Pons (tissue), 1 donor: ENCODE measurements around the gene TRIM62.

ENCODE experiments used
- DNase-seq: peaks from one replicate; pipeline ENCODE4 v3.0.0-alpha.2; 2016; ENCODE audit warnings: low spot score

TRIM62 gene

DNA sequence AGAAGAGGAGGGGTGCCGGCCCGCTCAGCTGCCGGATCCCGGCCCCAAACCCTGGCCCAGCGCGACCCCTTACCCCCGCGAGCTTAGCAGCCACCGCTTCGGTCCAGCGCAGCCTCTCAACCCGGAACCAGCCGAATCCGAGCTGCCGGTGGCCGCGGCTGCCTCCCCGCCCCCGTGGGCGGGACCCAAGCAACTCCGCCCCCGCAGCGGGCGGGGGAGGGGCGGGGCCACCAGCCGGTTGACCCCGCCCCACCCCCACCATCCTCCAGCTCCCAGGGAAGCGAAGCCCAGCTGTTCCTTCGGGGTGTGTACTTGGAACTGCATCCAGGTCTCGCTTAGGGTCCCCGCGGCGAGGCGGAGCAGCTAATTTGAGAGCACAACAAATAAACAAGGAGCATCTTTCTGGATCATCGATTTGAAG is at the start of gene TRIM62:
Gene TRIM62, minus strand, starts transcription at position 123 of the 421 bp plus-strand sequence. CDS start 611 bp downstream, outside the sequence.
- peak; percentile 92 for DNase-seq

DNA sequence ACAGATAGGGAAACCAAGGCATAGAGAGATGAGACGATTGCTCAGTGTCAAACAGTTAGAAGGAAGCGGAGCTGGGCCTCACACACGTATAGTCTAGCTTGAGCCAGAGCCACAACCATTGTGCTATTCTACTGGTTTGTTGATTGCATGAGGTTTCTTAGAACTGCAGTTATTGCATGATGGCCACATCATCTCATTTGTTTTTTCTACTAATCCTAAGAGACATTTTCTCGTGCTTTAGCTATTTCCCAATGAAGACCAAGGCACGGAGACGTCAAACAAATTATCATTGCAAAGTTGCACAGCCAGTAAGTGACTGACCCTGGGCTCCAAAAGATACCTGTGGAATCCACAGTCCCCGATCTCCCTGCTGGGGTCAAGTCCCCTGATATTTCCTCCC is 49.3 kb upstream of the TRIM62 start:
- no peak for DNase-seq

DNA sequence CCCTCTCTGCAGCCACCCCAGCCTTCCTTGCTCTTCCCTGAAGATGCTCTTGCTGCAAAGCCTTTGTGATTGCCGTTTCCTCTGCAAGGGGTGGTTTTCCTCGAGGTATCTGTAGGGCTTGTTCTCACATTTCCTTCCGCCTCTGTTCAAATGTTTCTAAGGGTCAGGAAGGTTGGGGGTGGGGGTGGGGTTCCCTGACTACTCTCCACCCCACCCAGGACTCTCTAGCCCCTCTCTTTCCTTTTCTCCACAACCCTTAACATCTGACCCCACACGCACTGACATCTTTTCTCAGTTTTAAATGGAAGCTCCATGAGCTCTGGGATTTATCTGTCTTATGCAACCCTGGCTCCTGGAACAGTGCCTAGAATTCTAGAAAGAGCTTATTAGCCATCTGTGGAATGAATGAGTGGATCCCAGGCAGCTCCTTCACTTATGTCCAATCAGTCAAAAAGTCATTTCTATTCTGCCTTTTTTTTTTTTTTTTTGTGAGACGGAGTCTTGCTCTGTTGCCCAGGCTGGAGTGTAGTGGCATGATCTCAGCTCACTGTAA is 47.2 kb upstream of the TRIM62 start:
- DNase-seq, result peak; percentile 31

DNA sequence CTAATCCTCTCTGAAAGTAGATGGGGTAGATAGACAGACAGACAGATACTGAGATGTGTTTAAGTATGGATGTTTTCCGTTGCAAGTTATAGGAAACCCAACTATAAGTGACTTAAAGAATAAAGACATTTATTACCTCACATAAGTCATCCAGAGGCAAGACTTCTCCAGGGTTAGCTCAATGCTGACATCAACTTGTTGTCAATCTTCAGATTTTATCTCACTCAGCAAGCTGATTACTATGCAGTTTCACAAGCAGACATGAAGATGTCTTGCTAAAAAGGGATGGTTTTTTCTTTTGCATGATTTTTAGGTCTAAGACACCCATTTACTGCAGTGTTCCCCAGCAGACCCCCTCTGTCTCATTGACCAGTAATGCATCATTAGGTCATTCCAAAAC is 43.7 kb upstream of the TRIM62 start:
- DNase-seq, result no peak

DNA sequence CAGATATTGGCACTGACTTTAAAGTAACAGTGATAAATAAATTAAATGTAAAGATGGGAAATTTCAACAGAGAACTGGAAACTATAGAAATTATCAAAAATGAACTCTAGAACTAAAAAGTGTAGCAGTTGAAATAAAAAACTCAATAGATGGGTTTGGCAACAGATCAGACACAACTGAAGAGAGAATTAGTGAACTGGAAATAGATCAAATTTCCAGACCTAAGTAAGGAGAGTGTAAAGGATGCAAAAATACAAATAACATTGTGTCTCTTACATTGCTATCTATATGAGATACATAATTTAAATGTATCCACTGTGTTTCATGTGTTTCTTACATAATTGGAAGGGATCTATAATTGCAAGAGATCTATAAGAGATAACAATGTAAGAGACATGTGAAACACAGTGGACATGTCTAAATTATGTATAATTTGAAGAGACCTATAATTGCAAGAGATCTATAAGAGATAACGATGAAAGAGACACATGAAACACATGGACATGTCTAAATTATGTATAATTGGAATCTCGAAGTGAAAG is 42.4 kb upstream of the TRIM62 start:
- DNase-seq, result no peak

DNA sequence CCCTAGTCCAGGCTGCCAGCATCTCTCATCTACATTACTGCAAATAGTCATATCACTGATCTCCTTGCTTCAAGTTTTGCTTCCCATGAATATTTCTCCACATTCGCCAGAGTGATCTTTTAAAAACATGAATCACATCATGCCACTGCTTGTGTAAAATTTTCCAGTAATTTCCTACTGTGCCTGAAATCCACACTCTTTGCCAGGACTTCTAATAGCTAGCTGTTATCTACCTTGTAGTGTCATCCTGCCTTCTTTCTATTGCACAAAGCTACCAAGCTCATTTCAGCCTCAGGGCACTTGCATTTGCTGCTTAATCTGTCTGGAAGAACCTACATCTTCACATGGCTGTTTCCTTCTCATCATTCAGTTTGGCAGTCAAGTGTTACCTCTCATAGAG is 40.5 kb upstream of the TRIM62 start:
- DNase-seq, result no peak

DNA sequence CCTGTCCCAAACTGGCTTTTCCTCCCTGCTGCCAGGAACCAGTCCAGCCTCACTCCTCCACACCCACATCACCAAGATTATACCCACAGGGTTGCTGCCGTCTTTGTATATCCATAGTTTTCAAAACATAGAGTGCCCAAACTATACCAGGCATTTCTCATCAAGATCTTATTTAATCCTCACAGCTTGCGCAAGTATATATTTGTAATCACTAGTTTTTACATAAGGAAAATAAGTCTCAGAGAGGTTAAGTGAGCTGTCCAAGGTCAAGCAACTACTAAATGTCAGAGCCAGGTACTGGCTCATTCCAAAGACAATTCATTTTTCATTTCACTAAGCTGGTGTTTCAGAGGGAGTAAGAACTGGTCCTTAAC is 39.5 kb upstream of the TRIM62 start:
- no peak for DNase-seq

DNA sequence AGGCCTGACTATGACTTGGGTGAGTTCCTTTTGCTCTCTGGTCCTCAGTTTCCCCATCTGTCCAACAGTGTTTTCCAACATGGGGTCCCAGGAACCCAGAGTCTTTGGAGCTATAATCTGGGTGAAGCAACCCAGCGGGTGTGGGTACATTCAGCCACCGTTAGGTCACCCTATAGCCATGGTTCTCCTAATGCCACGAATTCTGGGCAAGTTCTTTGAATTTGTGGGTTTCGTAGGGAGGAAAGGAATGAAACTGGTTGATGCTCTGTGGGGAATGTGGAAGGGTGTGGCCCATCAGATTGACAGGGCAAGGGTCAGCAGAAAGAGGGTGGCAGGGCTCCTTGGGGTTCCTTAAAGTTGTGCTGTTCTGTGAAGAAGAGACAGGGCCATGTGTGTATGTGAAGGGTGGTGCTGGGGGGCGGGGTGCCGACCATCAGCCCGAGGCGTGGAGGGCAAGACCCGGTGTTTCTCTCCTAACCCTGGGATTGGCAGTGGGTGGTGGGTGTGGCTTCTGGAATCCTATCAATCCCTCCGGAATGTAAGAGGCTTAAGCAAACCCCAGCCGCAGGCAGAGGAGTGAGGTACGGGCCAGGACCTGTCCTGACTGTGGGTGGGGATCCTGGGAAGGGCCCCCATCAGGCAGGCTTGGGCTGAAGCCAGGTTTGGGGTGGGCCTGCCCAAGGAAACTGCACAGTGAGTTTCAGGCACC is 39.0 kb upstream of the TRIM62 start:
- no peak for DNase-seq

DNA sequence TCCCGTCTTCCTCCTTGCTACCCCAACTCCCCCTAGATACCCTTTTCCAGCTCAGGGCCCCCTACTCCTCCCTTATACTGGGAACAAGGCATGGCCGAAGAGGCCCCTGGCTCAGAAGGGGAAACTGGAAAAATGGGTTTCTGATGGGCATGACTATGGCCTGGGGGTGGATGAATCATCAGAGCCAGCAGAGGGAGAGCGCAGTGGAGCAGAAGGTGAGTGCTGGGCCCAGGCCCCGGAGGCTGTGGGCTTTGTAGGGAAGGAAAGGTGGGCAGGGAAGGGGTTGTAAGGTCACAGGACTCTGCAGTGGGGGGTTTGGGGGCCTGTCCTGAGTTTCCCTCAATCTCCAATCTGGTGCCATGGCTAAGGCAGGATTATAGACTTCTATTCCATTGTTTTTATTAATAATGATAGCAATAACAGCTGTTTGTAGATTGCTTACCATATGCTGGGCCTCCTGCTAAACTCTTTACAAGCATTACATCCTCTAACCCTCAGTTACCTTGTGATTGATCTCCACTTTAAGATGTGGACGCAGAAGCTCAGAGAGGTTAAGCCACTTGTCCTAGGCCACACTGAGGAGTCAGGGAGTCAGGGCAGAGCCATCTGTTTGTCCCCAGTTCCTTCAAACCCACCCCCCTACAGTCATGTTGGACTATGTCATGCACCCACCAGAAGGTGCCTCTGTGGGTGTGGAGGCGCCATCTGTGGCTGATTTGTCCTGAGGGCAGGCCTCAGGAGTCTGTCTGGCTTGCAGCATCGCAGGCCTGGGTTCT is 38.2 kb upstream of the TRIM62 start:
- DNase-seq, result no peak

DNA sequence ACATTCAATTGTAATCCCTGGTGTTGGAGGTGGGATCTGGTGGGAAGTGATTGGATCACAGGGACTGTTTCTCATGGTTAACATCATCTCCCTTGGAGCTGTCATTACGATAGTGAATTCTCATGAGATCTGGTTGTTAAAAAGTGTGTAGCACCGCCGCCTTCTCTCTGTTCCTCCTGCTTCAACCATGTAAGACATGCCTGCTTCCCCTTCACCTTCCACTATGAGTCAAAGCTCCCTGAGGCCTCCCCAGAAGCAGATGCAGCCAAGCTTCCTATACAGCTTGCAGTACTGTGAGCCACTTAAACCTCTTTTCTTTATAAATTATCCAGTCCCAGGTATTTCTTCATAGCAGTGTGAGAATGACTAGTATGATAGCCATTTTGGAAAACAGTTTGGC is 30.1 kb upstream of the TRIM62 start:
- no peak for DNase-seq

DNA sequence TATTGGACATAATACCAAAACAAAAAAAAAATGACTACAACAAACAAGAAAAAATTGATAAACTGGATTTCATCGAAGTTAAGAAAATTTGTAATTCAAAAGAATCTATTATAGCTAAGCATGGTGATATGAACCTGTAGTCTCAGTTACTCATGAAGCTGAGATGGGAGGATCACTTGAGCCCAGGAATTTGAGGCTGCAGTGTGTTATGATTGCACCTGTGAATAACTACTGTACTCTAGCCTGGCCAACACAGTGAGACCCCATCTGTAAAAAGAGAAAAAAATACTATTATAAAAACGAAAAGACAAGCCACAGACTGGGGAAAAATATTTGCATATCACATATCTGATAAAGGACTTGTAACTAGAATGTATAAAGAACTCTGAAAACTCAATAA is 24.5 kb upstream of the TRIM62 start:
- DNase-seq, result no peak

DNA sequence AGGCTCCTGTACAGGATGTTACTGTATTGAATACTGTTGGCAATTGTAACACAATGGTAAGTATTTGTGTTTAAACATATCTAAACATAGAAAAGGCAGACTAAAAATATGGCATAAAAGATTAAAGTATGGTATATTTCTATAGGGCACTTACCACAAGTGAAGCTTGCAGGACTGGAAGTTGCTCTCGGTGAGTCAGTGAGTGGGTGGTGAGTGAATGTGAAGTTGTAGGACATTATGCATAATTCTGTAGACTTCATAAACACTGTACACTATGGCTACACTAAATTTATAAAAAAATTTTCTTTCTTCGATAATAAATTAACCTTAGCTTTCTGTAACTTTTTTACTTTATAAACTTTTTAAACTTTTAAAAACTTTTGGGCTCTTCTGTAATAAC is 13.7 kb upstream of the TRIM62 start:
- DNase-seq, result no peak

DNA sequence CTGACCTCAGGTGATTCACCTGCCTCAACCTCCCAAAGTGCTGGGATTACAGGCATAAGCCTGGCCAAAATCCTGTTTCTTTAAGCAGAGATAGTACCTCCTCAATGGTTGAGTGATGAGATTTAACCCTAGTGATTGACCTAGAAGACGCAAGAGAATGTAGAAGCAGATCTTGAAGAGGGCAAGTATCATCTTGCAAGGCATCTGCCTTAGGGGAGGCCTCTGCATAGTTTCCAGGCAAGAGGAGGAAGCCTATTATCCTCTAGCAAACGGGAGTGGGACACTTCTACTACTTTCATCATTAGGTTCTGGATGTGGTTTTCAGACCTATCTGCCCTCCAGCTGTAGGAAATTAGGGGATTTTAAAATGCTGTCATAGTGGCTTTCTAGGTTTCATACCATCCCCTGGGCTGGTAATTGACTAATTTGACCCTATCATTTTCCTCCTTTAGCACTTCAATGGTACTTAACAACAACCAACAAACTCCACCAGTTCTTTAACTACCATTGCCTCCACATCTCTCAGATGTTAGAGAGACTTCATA is 10.0 kb upstream of the TRIM62 start:
- no peak for DNase-seq

DNA sequence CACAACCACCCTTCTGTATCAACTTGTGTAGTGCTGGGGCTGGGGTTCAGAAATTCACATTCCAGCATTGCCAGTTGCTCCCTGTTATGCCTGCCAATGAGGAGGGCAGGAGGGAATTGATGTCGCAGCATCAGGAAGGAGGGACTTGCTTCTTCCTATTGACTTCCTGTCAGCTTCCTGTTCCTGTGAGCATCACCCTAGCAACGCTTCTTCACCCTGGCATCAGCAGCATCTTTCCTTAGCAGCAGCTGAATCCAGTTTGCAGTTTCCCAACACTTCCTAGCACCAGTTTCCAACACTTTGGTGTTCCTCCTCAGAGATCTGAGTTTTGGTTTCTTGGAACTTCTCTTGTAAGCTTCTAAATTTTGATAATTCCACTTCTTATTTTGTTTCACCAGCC is 8.9 kb upstream of the TRIM62 start:
- no peak for DNase-seq

DNA sequence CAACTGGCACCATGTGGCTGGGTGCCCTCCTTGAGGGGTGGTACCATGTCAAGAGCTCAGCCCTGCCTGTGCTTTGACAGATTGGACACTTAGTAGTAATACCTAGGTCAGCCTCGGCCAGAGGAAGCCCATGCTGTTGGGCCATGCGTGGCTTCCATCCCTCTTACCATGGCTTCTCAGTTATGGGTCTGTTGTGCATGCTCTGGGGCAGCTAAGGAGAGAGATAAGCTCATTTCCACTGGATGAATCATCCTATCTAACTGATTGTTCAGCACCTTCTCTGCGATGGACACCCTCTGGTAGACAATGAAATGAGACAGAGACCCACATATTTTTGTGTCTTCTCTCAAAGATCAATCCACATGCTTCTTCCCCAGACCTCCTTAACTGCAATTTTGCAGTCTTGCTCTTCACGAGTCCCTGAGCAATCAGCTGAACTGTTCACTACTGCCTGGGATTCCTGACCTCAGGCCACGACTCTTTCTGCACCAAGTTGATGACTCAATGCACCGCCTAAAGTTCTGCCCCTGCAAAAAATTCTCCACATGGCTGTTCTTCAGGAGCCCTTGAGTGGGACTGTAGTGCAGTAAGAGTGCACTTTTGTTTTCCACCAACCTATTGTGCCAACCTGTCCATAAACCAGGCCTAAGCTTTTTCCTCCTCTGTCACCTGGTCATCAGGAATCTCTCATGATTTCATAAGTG is 6.9 kb upstream of the TRIM62 start:
- no peak for DNase-seq

DNA sequence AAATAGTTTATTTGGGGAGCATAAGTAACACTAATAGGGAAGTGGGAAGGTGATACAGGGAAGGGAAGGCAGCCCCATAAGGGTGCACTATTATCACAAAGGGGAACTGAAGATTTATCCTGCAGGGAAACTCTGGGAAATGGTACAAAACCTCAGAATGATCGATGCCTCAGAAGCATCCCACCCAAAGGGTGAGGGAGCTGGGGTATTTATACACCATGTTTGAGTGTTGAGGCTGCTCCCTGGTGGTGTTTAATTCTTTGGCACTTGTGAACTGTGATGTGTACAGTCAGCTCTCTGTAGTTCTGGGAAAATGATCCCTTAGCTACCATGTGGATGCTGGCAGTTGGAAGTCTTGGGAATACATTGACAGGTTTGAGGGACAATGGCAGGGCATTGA is 5.1 kb upstream of the TRIM62 start:
- DNase-seq, result no peak

DNA sequence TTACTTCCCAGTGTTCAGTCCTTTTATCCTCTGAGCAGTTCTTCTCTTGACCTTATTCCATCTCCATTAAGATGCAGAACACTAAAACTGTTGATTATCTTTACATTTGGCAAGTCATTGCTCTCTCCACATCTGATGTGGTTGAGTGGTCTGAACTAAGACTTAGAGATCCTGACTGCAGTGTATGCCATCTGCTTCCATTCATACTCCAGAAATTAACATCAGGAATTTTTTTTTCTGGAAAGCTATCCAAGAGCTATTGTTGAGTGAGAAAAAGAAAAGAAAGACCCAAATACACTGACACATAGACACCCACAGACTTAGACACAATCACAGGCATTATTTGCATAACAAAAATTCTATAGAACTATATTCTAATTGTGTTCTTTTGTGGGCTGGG is 3.7 kb upstream of the TRIM62 start:
- peak; percentile 1 for DNase-seq

DNA sequence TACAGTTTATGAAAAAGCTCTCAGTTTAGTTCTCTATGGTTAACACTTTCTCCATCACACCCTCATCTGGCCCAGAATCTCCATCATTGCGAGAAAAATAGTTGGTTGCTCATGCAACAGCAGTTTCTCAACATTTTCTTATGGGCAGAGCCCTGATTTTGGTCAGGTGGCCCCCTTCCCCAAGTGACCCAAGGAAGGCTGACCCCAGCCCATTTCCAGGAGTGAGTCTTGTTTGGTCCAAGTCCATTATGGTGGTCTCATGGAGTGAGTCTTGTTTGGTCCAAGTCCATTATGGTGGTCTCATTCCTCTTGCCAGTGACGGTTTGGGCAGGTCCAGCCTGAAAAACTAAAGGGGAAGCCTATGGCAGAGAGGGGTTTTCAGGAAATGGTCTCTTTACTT is 1.5 kb upstream of the TRIM62 start:
- no peak for DNase-seq

DNA sequence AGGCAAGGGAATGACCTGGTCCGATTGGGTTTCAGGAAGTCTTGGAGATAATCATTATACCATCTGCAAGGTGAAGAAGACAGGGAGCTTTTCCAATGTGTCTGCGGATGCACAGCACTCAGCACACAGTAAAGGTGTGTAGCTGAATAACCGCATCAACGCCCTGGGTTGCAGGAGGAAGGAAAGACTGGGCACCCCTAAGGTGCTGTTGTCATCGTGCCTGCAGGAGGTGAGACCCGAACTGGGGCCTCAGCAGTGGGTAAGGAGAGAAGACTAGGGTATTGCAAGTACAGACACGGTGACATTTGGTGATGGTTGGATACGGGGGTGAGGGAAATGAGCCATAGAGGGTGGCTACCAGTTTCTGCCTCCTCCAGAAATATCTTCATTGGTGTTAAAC is 1.1 kb upstream of the TRIM62 start:
- no peak for DNase-seq

DNA sequence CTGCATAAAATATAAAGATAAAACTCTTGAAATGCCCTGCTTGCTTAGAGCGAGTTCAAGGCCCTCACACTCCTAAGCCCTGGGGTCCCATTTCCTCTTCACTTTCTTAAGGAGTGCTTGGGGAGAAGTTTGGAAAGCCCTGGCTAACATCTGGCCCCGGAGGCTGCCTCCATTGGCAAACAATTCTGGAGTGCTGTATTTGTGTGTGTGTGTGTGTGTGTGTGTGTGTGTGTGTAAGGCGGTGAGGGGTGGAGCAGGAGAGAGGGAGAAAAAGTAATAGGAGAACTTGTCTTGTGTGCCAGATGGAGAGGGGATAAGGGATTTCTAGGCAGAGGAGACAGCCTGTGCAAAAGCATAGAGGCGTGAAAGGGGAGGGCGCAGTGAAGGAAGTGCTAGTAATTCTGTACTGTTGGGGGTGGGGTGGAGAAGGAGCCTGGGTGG is 578 bp upstream of the TRIM62 start:
- DNase-seq, result no peak

DNA sequence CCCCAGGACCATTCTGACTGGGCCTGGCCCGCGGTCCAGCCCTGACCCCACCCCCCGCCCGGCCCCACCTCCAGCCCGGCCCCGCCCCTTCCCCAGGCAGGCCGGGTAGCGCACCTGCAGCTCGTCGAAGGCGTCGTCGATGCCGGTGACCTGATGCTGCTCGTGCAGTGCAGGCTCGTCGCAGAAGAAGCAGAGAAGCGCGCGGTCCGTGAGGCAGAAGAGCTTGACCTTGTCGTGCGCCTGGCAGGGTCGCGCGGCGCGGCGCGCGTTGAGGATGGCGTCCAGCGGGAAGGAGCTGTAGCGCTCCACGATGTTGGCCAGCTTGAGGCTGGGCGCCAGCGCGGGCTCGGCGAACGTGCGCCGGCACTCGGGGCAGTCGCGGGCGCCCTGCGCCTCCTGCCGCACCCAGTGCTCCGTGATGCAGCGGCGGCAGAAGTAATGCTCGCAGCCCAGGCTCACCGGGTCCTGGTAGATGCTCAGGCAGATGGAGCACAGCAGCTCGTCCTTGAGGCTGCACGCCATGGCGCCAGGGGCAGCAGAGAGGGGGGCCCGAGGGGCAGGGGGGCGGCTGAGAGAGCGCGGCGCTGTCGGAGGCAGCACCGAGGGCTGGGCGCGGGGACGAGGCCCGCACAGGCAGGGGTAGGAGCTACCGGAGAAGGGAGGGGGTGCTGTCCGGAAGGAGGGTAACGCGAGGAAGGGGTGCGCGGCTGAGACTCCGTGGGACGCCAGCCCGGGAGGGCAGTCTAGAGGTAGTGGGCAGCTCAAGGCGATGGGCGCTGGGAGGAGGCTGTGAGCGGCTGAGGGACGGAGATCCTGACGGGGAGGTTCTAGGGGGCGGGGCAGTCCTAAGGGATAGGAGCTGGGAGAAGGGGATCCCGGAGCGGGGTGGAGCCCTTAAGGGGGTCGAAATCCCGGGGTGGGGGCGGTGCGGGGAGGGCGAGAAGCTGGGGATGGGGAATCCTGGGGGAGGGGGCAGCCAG is 642 bp downstream of the TRIM62 start:
- no peak for DNase-seq
